Measurements from ENCODE around the gene CCNL1.

Gene CCNL1

DNA sequence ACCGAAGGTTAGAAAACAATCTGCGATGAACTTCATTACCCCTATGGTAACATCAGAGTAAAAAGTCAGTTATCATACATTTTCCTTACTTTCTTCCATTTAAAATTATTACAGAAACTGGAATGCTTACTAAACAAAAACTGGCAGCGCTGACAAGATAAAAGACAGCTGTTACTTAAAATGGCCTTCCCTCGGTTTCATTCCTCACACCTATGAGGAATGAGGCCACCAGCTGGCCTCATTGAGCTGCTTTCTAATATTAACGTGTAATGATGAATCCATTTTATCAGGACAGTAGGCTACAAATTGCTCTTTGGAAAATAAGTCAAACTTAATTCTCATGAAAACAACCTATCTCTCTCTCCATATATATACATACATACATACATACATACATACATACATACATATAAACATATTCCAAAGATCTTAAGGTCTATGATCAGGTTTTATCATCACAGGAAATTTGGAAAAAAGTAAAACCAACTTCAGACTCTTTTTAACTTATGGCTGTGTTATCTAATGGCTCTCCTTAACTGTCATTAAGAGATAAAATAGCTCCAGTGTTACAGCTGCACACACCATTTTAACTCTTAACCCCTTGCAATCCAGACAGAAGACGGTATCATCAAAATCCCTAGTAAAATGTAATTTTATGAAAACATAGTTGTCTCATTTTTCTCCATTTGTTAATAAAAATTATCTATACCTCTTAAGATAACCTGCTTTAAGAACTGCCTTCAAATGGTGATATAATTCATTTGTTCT lies 5.2 kb downstream of the CCNL1 start:
- Histone ChIP-seq H3K79me1 (ENCODE audit: low read length) (peaks cover 3% of the 10 kb centered on the region), H3K4ac (ENCODE audit: low read depth, low read length) (no peak overlapping the region), H3K18ac (ENCODE audit: low read length) (no peak overlapping the region), H2BK5ac (ENCODE audit: low read length) (no peak overlapping the region), H2AK5ac (ENCODE audit: low read length) (no peak overlapping the region), H3K27ac (ENCODE audit: low read depth, low read length) (no peak overlapping the region), H3K4me2 (ENCODE audit: low read length) (no peak overlapping the region), H3K23ac (ENCODE audit: low read length) (no peak overlapping the region), H3K79me2 (ENCODE audit: control insufficient read depth, insufficient read depth, low read length) (peaks cover 37% of the 10 kb centered on the region), H4K5ac (ENCODE audit: low read length) (no peak overlapping the region), H2BK120ac (ENCODE audit: low read depth, low read length) (no peak overlapping the region), H3K4me3 (ENCODE audit: low read length) (no peak overlapping the region), H2BK15ac (replicated peaks; ENCODE audit: low read depth) (no peak overlapping the region), H3K56ac (ENCODE audit: low read length) (no peak overlapping the region), H3K36me3 (ENCODE audit: control insufficient read depth, insufficient read depth, low read length) (peaks cover 5% of the 10 kb centered on the region), H3K4me1 (ENCODE audit: control insufficient read depth, low read depth, low read length) (no peaks in the 10 kb centered on the region), H3K9ac (ENCODE audit: low read length) (no peak overlapping the region), H4K8ac (ENCODE audit: low read depth, low read length) (no peak overlapping the region), H3K27me3 (ENCODE audit: insufficient read depth, low read length, poor library complexity) (no peaks in the 10 kb centered on the region)
- no peak for DNase-seq
- WGBS (ENCODE audit: extremely low coverage, insufficient coverage, low lambda C conversion rate), result no CpG with 5 or more reads among the region's 6 CpGs

DNA sequence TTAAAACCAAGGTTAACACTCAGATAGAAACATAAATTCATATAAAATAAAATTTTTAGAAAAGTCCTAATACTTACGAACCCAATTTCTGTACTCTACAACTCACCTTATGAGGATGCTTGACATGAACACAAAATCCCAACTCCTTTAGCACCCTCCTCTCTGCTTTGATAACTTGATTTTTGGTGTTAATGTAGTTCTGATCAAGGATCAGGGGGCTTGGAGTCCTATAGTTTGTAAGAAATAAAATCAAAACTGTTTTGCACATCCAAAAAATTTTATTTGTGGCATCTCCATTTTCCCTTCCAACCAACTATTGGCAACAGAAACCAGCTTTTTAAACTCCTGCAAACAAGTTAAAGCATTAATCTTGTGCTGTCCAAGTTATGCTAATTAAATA lies 7.0 kb downstream of the CCNL1 start:
- 100% methylated on average over 1 of the region's 1 CpG for WGBS (ENCODE audit: extremely low coverage, insufficient coverage, low lambda C conversion rate)
- Histone ChIP-seq H3K27ac (ENCODE audit: low read depth, low read length) (no peak overlapping the region), H3K79me1 (ENCODE audit: low read length) (peaks cover 3% of the 10 kb centered on the region)

DNA sequence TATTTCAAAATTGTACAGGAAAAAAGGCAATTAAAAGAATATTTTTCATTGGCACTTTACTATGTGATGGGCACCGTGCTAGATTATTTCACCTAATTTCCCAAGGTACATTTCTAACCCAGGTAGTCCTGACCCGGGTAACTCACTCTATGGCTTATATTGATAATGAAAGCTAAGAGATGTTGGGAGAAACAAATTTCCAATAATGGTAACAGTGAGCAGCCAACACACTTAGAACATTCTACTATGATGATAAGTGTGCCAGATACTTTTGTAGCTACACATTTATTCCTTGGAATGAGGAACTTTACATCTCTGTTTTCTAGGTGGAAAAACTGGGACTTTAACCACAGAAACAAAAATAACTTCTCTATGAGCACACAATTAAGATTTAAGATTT lies 7.5 kb downstream of the CCNL1 start:
- H3K4me1 ChIP-seq (ENCODE audit: control insufficient read depth, low read depth, low read length), result no peaks in the 10 kb centered on the region
- H4K5ac ChIP-seq (ENCODE audit: low read length), result no peak overlapping the region
- peaks cover 14% of the 10 kb centered on the region for H3K79me2 ChIP-seq (ENCODE audit: control insufficient read depth, insufficient read depth, low read length)
- no peak overlapping the region for H2AK5ac ChIP-seq (ENCODE audit: low read length)
- no peak overlapping the region for H2BK15ac ChIP-seq (replicated peaks; ENCODE audit: low read depth)
- no peak overlapping the region for H3K4ac ChIP-seq (ENCODE audit: low read depth, low read length)
- H3K4me3 ChIP-seq (ENCODE audit: low read length), result no peak overlapping the region
- no peak overlapping the region for H3K4me2 ChIP-seq (ENCODE audit: low read length)
- H2BK120ac ChIP-seq (ENCODE audit: low read depth, low read length), result no peak overlapping the region
- H2BK5ac ChIP-seq (ENCODE audit: low read length), result no peak overlapping the region
- no peaks in the 10 kb centered on the region for H3K27me3 ChIP-seq (ENCODE audit: insufficient read depth, low read length, poor library complexity)
- H3K79me1 ChIP-seq (ENCODE audit: low read length), result peaks cover 3% of the 10 kb centered on the region
- H3K56ac ChIP-seq (ENCODE audit: low read length), result no peak overlapping the region
- no CpG with 5 or more reads among the region's 2 CpGs for WGBS (ENCODE audit: extremely low coverage, insufficient coverage, low lambda C conversion rate)
- no peak overlapping the region for H3K18ac ChIP-seq (ENCODE audit: low read length)
- H3K23ac ChIP-seq (ENCODE audit: low read length), result no peak overlapping the region
- H3K36me3 ChIP-seq (ENCODE audit: control insufficient read depth, insufficient read depth, low read length), result peaks cover 11% of the 10 kb centered on the region
- no peak overlapping the region for H4K8ac ChIP-seq (ENCODE audit: low read depth, low read length)
- no peak for DNase-seq
- no peak overlapping the region for H3K27ac ChIP-seq (ENCODE audit: low read depth, low read length)
- no peak overlapping the region for H3K9ac ChIP-seq (ENCODE audit: low read length)

More for the DNA sequence above, 7.0 kb downstream of the CCNL1 start:
- DNase-seq, result no peak
- H2BK120ac ChIP-seq (ENCODE audit: low read depth, low read length), result no peak overlapping the region
- no peak overlapping the region for H4K5ac ChIP-seq (ENCODE audit: low read length)
- no peak overlapping the region for H3K4me3 ChIP-seq (ENCODE audit: low read length)
- H2BK15ac ChIP-seq (replicated peaks; ENCODE audit: low read depth), result no peak overlapping the region
- no peaks in the 10 kb centered on the region for H3K4me1 ChIP-seq (ENCODE audit: control insufficient read depth, low read depth, low read length)
- peaks cover 11% of the 10 kb centered on the region for H3K36me3 ChIP-seq (ENCODE audit: control insufficient read depth, insufficient read depth, low read length)
- no peak overlapping the region for H3K56ac ChIP-seq (ENCODE audit: low read length)
- peaks cover 19% of the 10 kb centered on the region for H3K79me2 ChIP-seq (ENCODE audit: control insufficient read depth, insufficient read depth, low read length)
- no peaks in the 10 kb centered on the region for H3K27me3 ChIP-seq (ENCODE audit: insufficient read depth, low read length, poor library complexity)
- no peak overlapping the region for H3K9ac ChIP-seq (ENCODE audit: low read length)
- no peak overlapping the region for H2BK5ac ChIP-seq (ENCODE audit: low read length)
- H2AK5ac ChIP-seq (ENCODE audit: low read length), result no peak overlapping the region
- H3K4me2 ChIP-seq (ENCODE audit: low read length), result no peak overlapping the region
- H3K23ac ChIP-seq (ENCODE audit: low read length), result no peak overlapping the region
- no peak overlapping the region for H4K8ac ChIP-seq (ENCODE audit: low read depth, low read length)
- H3K4ac ChIP-seq (ENCODE audit: low read depth, low read length), result no peak overlapping the region
- H3K18ac ChIP-seq (ENCODE audit: low read length), result no peak overlapping the region

DNA sequence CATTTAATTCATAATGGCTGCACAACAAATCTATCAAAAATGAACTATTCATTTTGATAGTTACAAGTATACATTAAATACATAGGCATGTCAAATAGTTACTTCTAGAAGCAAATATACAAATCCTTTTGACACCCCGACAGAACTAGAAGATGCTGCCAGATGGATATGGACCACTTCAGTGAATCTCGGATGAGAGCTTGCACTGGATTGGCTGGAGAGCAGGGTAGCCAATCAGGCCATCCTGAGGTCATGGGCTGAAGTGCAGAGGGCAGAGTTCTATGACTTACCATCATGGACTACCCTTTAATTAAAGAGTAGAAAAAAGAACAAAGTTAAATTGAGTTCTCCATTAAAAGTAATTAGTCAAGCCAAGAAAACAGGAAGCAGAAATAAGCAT lies 8.3 kb downstream of the CCNL1 start:
- no peak overlapping the region for H2BK5ac ChIP-seq (ENCODE audit: low read length)
- H2AK5ac ChIP-seq (ENCODE audit: low read length), result no peak overlapping the region
- no peak overlapping the region for H3K4ac ChIP-seq (ENCODE audit: low read depth, low read length)
- H3K18ac ChIP-seq (ENCODE audit: low read length), result no peak overlapping the region
- peaks cover 3% of the 10 kb centered on the region for H3K79me1 ChIP-seq (ENCODE audit: low read length)
- H3K4me3 ChIP-seq (ENCODE audit: low read length), result no peak overlapping the region
- no peak overlapping the region for H3K56ac ChIP-seq (ENCODE audit: low read length)
- no peak overlapping the region for H2BK15ac ChIP-seq (replicated peaks; ENCODE audit: low read depth)
- no peak overlapping the region for H3K9ac ChIP-seq (ENCODE audit: low read length)
- H3K36me3 ChIP-seq (ENCODE audit: control insufficient read depth, insufficient read depth, low read length), result peaks cover 11% of the 10 kb centered on the region
- no peak overlapping the region for H3K27ac ChIP-seq (ENCODE audit: low read depth, low read length)
- H2BK120ac ChIP-seq (ENCODE audit: low read depth, low read length), result no peak overlapping the region
- H4K8ac ChIP-seq (ENCODE audit: low read depth, low read length), result no peak overlapping the region
- no peak overlapping the region for H3K23ac ChIP-seq (ENCODE audit: low read length)
- no peak overlapping the region for H3K4me2 ChIP-seq (ENCODE audit: low read length)
- no peak overlapping the region for H4K5ac ChIP-seq (ENCODE audit: low read length)
- peak; percentile 42 for DNase-seq
- H3K27me3 ChIP-seq (ENCODE audit: insufficient read depth, low read length, poor library complexity), result no peaks in the 10 kb centered on the region
- no CpG with 5 or more reads among the region's 2 CpGs for WGBS (ENCODE audit: extremely low coverage, insufficient coverage, low lambda C conversion rate)
- no peaks in the 10 kb centered on the region for H3K4me1 ChIP-seq (ENCODE audit: control insufficient read depth, low read depth, low read length)
- peaks cover 8% of the 10 kb centered on the region for H3K79me2 ChIP-seq (ENCODE audit: control insufficient read depth, insufficient read depth, low read length)

DNA sequence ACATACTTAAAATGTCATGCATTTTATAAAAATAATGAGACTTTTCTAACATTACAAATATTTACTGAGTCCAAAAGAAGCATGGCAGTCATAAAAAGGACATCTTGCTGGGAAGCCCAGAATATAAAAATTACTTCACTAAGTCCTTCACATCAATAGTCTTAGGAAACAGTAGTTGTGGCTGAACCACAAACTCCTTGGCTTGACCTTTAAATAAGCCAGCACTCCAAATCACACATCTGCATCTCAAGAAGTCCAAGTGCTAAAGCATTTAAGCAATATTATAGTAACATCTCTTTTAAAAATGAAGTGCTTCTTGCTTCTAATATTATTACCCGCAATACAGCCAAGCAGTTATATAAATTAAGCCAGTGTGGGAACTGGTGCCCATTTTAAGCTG lies 8.8 kb downstream of the CCNL1 start:
- H4K5ac ChIP-seq (ENCODE audit: low read length), result no peak overlapping the region
- no peaks in the 10 kb centered on the region for H3K4me1 ChIP-seq (ENCODE audit: control insufficient read depth, low read depth, low read length)
- no peak overlapping the region for H3K4me2 ChIP-seq (ENCODE audit: low read length)
- H3K79me2 ChIP-seq (ENCODE audit: control insufficient read depth, insufficient read depth, low read length), result peaks cover 5% of the 10 kb centered on the region
- H3K27ac ChIP-seq (ENCODE audit: low read depth, low read length), result no peak overlapping the region
- peaks cover 3% of the 10 kb centered on the region for H3K79me1 ChIP-seq (ENCODE audit: low read length)
- H3K4ac ChIP-seq (ENCODE audit: low read depth, low read length), result no peak overlapping the region
- H3K9ac ChIP-seq (ENCODE audit: low read length), result no peak overlapping the region
- no peak for DNase-seq
- no peak overlapping the region for H3K56ac ChIP-seq (ENCODE audit: low read length)
- peaks cover 11% of the 10 kb centered on the region for H3K36me3 ChIP-seq (ENCODE audit: control insufficient read depth, insufficient read depth, low read length)
- no peak overlapping the region for H4K8ac ChIP-seq (ENCODE audit: low read depth, low read length)
- H3K18ac ChIP-seq (ENCODE audit: low read length), result no peak overlapping the region
- no peak overlapping the region for H2BK15ac ChIP-seq (replicated peaks; ENCODE audit: low read depth)
- no peak overlapping the region for H2BK120ac ChIP-seq (ENCODE audit: low read depth, low read length)
- no peaks in the 10 kb centered on the region for H3K27me3 ChIP-seq (ENCODE audit: insufficient read depth, low read length, poor library complexity)
- no peak overlapping the region for H3K4me3 ChIP-seq (ENCODE audit: low read length)
- no peak overlapping the region for H2BK5ac ChIP-seq (ENCODE audit: low read length)
- no peak overlapping the region for H3K23ac ChIP-seq (ENCODE audit: low read length)
- WGBS (ENCODE audit: extremely low coverage, insufficient coverage, low lambda C conversion rate), result no CpG with 5 or more reads among the region's 1 CpG
- H2AK5ac ChIP-seq (ENCODE audit: low read length), result no peak overlapping the region

All from mesendoderm (in vitro differentiated cells).